Stimulated activated CD4-positive, alpha-beta T cell treated with anti-CD3 and anti-CD28 coated beads, Interleukin-4, amount 100 ng/mL, for 48 hours (primary cell): ENCODE measurements around the gene CARD10.

Source experiments
- DNase-seq, 2 donors: peaks; one replicate each; pipeline ENCODE4 v3.0.0-alpha.2; 2020; ENCODE audit warnings: low read depth in 2 of 2

Gene CARD10, protein sequence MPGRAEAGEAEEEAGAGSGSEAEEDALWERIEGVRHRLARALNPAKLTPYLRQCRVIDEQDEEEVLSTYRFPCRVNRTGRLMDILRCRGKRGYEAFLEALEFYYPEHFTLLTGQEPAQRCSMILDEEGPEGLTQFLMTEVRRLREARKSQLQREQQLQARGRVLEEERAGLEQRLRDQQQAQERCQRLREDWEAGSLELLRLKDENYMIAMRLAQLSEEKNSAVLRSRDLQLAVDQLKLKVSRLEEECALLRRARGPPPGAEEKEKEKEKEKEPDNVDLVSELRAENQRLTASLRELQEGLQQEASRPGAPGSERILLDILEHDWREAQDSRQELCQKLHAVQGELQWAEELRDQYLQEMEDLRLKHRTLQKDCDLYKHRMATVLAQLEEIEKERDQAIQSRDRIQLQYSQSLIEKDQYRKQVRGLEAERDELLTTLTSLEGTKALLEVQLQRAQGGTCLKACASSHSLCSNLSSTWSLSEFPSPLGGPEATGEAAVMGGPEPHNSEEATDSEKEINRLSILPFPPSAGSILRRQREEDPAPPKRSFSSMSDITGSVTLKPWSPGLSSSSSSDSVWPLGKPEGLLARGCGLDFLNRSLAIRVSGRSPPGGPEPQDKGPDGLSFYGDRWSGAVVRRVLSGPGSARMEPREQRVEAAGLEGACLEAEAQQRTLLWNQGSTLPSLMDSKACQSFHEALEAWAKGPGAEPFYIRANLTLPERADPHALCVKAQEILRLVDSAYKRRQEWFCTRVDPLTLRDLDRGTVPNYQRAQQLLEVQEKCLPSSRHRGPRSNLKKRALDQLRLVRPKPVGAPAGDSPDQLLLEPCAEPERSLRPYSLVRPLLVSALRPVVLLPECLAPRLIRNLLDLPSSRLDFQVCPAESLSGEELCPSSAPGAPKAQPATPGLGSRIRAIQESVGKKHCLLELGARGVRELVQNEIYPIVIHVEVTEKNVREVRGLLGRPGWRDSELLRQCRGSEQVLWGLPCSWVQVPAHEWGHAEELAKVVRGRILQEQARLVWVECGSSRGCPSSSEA

DNA sequence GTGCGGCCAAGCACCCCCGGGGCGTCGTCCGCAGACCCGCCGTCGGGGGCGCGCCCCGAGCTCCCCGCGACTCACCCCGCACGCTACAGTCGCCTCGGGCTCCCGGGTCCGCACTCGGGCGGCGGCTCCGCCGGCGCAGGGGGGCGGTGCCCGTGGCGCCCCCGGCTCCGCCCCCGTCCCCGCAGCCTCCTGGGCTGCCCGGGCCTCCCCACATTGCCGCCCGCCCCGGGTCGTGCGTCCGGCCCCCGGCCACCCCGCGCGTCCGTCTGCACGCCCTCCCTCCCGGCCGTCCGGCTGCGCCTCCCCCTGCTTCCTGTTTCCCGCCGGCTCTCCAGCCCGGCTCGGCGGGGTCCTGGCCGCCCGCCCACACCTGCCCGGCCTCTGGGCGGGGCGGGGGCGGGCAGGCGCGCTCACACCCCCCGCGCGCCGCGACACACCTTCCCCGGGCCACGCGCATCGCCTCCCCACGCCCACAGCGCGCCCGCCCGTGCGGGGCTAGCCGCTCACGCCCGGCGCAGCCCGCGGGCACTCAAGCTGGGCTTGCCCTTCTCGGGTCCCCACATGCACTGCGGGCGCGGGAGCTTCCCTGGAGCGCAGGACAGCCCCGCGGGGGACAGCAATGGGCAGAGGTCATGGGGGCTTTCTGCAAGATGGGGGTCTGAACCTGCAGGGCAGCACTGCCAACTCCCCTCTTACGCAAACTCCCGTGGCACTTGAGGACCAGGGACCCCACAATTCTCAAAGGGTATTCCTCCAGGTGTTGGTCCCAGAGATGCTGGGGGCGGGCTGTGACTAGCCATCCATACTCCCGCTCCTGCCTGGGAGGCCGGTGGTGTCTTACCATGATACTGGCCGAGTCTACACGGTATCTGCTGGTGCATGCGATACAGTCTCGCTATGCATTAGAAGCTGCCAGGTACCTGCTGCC lies at the start of gene CARD10:
Gene CARD10, minus strand, starts transcription at position 148 of the 928 bp plus-strand sequence. CDS start 215 bp downstream, outside the sequence.
- no peak for DNase-seq

DNA sequence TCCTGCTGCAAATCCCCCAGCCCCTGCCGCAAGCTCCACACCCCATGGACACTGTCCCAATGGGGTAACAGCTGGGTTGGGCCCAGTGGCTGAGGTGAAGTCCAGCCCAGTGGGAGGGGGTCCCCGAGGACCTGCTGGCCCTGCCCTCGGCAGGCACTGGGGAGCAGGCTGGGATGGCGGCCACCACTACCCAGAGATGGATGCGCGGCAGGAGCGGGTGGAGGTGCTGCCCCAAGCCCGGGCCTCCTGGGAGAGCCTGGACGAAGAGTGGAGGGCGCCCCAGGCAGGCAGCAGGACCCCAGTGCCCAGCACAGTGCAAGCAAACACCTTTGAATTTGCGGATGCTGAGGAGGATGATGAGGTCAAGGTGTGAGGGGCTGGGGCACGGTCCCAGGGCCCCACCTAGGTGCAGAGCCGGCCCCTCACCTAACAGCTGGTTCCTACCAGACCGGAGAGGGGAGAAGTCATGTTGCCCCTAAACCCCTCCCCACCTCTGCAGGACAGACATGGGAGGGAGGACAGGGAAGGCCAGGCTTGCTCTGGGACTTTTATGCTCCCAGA lies 49.3 kb upstream of the CARD10 start:
- no peak for DNase-seq

DNA sequence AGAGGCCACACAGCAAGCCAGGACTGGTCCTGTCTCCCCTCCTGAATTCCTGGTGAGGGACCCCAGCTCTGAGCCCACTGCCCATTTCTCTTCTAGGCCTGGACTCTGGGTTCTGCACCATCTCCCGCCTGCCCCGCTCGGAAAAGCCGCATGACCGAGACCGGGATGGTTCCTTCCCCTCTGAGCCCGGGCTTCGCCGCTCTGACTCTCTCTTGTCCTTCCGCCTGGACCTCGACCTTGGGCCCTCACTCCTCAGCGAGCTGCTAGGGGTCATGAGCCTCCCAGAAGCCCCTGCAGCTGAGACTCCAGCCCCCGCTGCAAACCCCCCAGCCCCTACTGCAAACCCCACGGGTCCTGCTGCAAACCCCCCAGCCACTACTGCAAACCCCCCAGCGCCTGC lies 48.8 kb upstream of the CARD10 start:
- DNase-seq: no peak

DNA sequence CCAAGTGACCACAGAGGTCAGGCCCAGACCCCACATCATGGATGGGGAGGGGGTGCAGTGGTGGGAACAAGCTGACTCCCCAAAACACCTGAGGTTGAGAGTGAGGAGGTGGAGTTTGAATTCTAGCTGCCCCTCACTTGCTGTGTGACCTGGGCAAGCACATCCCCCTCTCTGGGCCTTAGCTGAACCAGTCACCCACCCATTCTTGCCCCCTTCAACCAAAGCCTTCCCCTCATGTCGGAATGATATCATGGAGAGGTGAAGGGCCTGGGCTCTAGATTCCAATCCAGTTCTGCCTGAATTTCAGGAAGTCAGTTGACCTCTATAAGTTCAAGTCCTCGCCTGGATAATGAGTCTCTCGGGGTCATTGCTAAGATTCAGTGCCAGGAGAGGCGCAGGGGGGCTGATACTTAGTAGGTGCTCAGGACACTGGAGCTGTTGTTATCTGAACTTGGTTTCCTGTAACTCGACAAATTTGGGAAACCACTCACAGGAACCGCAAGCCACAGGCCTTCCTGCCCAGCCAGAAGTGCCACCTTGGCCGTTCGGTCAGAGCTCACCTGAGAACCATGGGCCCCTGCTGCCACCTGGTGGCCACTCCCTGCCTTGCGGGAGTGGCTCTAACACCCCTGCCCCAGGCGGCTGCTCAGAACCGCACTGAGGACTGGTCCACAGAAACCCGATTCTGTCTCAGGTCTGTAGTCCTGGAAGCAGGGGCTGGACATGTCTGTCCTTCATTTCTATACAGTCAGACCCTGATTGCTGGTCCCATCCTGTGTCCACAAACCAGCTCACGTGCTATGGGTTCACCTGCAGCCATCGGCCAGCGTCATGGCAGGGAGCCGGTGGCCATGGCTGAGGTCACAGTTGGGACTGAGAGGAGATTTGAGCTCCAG lies 47.9 kb upstream of the CARD10 start:
- peak; percentile 85 to 91 for DNase-seq

DNA sequence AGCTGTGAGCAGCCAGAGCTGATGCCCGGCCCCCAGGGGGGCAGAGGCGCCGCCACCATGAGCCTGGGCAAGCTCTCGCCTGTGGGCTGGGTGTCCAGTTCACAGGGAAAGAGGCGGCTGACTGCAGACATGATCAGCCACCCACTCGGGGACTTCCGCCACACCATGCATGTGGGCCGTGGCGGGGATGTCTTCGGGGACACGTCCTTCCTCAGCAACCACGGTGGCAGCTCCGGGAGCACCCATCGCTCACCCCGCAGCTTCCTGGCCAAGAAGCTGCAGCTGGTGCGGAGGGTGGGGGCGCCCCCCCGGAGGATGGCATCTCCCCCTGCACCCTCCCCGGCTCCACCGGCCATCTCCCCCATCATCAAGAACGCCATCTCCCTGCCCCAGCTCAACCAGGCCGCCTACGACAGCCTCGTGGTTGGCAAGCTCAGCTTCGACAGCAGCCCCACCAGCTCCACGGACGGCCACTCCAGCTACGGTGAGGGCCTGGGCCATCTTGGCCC lies 47.2 kb upstream of the CARD10 start:
- DNase-seq: no peak

DNA sequence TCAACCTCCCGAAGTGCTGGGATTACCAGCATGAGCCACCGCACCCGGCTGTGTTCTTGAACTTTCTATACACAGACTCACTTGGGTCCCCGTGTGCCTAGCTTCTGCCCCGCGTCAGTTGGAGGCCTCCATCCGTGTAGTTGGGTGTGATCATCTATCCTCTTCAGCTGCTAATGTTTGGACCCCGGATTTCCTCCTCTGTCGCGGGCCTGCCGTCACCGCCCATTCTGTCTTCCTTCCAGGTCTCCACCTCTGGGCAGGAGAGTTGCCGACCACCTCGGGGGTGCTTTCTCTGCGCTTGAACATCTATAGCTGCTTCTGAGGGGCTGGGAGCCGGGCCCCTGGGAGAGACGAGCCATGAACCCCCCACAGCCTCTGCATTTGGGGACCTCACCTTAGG lies 46.6 kb upstream of the CARD10 start:
- no peak for DNase-seq

DNA sequence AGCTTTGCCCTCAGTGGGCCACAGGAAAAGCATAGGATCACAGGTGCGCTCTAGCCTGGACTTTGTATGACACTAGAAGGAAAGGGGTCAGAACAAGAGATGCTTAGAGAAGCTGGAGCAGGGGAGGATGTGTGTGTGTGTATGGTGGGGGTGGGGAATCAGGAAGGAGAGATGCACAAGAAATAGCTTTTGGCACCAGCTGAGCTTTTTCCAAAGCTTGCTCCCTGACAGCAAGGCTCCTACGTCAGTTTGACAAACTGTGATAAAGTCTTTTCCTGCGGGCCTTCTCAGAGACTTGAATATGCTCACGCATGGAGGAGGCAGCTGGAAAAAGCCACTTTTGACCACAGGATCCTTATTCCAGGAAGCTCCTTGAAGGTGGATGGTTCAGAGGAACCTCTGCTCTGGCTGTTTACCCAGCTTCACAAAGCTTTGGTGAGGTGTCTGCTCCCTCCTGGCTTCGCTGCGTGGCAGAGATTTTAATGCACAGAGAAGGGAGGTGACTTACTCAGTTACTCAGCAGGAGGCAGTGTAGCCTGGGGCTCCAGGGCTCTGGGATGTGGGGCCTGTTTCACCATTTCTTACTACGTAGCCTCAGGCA lies 45.0 kb upstream of the CARD10 start:
- DNase-seq: no peak

DNA sequence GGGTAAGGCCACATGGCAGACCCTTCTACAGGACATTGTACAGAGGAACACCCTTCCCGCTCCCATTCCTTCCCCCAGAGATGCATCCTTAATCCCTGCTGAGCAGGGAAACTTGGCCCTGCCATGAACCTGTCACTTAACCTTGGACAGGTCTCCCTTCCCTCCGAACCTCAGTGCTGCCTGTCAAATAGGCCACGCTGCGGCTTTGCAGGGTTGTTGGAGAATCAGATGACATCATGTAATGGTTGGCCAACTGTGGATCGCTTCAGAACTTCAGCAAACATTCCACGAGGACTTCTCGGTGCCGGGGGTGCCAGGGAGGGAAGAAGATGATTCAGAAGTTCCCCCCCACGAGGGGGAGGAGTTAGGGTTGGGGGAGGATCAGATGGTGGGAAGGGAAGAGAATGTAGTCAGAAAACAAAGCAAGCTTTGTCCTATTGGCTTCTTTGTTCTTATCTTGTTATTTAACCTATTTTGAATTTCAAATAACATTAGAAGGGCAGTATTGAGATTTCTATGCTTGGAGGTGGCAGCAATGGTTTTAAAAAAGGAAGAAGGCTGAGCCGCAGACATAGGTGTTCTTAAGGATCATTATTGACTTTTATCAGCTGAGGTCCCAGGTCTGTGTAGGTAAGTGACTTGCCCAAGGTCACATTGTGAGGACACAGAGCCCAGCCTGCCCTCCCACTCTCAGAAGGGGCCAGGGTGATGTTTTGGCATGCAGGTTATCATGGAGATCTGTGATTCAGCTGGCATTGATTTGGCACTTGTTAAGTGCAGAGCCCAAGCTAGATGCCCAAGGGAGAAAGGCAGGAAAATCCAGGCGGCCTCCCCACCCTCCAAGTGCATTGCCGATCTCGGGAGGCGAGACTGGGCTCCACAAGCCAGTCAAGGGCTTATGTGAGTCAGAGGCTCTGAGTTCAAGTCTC lies 44.2 kb upstream of the CARD10 start:
- DNase-seq: no peak

DNA sequence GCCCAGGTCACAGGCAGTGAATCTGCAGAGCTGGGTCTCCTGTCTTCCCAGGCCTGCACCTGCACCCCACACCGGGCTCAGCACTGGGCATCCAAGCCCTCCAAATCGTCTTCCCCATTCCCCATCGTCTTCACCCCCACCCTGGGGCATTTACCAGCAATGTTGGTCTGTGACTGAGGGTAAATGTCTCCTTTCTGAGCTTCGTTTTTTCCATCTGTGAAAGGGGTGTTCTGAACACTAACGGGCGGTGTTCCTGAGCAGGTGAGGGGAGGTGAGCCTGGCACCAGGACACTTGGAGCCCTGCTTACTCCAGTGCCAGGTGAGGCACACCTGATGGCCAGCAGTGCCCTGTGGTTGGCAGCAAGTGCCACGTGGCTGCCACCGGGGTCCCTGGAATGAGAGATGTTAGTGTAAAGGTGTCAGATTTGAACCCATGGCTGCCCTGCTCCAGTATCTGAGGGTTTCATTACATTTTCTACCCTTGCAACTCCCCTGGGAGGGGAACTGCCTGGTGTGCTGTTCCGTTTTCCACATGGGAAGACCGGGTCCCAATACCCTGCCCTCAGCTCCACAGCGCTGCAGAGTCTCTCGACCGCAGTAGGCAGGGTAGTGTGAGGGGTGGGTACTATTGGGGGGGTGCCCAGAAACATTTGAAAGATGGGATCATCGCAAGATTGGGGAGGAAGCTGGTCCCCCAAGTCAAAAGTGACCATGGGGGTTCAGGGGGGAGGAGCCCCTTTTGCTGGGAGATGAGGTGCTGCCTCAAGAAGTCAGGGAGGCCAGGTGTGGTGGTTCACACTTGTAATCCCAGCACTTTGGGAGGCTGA lies 43.0 kb upstream of the CARD10 start:
- DNase-seq: no peak

DNA sequence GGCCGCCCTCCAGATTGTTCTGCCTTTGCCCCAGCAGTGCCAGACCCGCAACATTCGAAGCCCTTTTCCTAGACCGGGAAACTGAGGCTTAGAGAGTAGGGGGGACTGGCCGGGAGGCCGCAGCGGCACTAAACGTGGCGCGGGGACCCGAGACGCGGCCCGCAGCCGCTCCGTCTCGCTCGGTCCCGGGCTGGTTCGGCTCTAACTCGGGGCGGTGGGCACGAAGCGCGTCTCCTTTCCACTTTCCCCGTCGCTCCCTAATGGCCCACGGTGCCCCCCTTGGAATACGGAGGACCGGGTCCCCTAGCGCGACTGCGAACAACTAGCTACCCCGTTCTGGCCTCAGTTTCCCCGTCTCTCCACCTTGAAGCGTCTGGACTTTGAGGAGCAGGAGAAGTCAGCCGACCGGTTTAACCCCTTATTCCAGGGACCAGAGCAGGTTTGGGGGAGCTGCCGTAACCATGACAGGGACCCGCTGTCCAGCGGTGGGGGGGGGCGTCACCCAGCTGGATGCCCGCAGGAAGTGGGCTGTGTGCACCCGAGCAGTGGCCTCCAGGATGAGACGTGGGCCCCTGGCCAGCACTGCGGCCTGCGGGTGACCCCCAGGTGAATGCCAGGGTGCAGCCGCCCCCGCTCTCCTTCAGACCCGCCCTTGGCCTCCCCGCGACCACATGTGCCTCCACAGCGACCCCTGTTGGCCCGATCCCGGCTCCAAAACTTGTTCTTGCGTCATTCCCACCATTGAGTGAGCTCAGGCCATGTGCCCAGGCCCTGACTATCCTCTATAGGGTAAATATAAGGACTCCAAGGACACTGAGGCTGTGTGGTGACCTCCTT lies 42.2 kb upstream of the CARD10 start:
- DNase-seq: peak; percentile 81 to 89

DNA sequence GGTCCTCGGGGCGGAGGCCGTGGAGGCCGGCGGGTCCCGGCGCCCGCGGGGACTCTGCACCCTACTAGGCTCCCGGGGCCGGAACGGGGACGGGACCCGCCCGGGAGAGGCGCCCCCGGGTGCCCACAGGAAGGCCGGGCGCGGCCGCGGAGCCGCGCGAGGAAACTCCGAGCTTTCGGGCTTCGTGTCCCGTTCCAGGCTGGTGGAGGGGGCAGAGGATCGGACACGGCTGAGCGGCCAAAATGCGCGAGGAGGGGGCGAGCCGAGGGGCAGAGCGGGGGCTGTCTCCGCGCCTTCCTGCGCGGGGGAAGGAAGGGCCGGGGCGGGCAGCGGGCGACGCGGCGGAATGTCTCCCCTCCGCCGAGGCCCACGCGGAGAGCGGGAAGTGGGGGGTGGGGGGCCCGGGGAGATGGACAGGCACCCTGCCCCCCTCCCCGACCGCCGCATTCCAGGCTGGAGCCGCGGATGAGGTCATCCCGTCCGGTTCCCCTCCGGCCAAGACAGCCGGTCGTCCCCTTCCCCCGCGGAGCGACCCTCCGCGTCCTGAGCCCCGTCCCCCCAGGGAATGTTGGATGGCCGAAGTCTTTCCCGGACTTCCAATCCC lies 41.5 kb upstream of the CARD10 start:
- DNase-seq: no peak

DNA sequence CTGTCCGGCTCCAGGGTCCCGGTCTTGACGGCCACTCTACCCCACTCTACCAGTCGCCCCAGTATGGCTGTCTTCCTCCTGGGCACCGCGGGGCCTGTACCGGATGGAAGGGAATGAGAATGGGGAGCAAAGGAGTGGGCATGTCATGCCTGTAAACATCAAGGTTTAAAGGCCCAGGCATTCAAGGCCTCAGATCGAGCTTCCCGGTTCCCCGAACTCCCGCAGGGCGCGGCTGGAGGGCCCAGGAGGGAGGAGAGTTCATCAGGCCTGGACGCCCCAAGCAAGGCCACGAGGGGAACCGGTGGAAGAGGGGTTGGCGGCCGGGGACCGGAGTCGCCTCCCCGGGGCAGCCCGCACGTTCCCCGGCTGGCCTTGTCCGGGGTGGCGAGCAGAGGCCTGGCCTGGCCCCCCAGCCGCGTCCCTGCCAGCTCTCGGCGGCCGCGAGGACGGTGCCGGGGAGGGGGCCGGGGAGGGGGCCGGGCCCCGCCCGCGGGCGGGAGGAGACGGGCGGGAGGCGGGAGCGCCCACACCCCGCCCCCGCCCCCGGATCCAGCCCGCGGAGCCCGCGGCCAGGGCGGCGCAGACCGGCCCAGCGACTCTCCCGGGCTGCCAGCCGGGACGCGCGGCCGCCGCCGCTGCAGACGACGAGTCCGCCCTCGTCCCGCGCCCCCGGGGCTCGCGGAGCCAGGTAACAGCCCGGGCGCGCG lies 40.8 kb upstream of the CARD10 start, which contains the start of gene CDC42EP1:
Gene CDC42EP1, plus strand, starts transcription at position 580 of the 707 bp plus-strand sequence. CDS start 5,870 bp downstream, outside the sequence.
- DNase-seq: no peak

DNA sequence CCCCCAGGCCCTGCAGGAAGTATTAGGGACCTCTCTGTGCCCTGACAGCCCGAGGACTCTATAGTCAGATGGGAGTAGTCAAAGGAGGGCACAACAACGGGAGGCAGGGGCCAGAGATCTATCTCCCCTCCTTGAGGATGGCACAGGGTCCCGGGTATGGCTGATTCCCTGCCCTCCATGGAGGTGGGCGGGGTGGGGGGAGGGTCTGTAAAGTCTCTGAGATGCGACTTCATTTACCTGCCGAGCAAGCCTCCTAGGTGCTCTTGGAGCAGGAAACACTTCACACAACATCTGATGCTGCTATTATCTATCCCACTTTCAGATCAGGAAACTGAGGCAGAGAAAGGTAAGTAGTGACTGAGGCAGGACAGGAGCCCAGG lies 40.3 kb upstream of the CARD10 start:
- DNase-seq: no peak

DNA sequence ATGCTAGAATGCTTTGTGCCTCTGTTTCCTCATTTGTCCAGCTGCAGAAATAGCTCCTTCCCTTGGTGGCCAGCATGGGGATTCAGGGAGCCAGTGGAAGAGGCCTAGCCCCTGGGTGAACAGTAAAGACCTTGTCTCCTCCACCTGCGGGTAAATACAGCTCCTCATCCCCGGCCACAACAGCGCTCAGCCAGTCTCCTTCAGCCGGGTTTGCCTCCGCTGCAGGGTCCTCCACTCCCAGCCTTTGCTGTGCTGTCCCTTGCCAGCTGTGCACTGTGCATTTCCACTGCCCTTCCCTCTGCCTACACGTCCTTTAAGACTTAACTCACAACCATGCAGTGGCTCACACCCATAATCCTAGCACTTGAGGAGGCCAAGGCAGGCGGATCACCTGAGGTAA lies 39.6 kb upstream of the CARD10 start:
- no peak for DNase-seq

DNA sequence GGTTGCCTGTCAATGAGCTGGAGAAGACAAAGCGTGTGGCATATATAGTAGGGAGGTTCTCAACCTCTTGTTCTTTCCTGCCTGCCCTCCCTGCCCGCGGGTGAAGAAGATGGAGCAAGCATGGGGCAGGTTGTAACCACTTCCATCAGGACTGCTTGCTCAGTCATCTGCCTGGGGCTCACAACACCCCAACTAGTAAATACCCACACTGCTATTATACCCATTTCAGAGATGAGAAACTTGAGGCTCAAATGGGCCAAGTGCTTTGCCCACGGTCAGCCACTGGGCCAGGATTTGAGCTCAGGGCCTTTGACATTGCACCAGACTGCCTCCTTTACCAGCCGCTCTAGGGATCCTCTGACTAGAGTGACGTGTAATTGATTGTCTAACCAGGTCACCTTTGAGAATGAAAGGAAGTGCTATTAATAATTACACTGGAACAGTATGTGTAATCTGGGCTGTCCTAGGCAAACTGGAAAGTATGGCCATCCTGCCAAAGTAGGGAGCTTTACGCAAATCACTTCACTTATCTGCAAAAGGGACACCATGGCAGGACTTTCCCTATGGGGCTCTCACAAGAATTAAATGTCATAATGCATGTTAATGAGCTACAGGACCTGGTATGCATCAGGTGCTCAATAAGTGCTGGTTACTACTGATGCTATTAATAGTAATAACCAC lies 38.2 kb upstream of the CARD10 start:
- DNase-seq: no peak
